ENCODE results near the gene B9D2.

DNA sequence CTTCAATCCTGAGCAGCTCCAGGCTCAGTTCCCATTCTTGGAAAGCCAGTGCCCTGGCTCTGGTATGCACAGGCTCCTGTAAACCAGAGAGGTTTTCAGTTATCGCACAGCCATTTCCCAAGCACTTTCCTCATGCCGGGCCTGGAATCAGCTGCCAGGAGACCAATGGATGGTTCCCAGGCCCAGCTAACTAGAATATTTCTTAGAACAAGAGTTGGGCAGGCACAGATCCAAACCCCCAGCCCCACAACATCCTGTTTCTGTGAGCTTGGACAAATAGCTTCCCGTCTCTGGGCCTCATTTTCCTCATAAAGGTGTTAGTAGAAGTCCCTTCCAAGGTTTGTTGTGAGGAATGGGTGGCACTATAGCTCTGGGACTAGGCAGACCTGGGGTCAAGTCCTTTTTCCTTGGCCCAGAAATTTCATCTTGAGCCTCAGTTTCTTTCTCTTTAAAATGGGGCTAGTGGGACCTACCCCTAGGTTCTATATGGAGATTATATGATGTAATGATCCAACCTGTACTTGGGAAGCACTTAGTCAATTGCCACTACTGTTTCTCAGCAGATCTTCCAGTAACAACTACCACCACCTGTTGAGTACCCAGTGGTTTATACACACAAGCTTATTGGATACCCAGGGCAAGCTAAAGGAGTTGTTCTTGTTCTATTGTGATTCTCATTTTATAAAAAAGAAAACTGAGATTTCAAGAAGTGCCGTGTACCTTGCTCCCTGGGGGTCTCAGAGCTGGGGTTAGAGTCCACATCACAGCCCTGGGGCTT lies 59.1 kb downstream of the B9D2 start:
- no peak for TF ChIP-seq EZH2 (IDR thresholded peaks at IDR 0.05)
- TF ChIP-seq, protein P1, sequence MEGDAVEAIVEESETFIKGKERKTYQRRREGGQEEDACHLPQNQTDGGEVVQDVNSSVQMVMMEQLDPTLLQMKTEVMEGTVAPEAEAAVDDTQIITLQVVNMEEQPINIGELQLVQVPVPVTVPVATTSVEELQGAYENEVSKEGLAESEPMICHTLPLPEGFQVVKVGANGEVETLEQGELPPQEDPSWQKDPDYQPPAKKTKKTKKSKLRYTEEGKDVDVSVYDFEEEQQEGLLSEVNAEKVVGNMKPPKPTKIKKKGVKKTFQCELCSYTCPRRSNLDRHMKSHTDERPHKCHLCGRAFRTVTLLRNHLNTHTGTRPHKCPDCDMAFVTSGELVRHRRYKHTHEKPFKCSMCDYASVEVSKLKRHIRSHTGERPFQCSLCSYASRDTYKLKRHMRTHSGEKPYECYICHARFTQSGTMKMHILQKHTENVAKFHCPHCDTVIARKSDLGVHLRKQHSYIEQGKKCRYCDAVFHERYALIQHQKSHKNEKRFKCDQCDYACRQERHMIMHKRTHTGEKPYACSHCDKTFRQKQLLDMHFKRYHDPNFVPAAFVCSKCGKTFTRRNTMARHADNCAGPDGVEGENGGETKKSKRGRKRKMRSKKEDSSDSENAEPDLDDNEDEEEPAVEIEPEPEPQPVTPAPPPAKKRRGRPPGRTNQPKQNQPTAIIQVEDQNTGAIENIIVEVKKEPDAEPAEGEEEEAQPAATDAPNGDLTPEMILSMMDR (IDR thresholded peaks at IDR 0.05), result no peak

All from neural progenitor cell (in vitro differentiated cells).